ENCODE data around the gene NOMO2. TPM values are rescaled to one million over a fixed set of nuclear protein-coding genes. Genes with fewer than 3 reads are reported as not detected.
"Not testable (repeated sequence)": the region's sequence is repeated elsewhere in the genome, so short reads cannot be mapped to it uniquely, and the experiment has no call there.

NOMO2 gene
- total and polyA plus RNA-seq, 10 of the 15 experiments (the other 5 are each of a cell fraction or from before 2014, with no cell fraction given) = 30.2 to 110 (median 73.2) TPM

DNA sequence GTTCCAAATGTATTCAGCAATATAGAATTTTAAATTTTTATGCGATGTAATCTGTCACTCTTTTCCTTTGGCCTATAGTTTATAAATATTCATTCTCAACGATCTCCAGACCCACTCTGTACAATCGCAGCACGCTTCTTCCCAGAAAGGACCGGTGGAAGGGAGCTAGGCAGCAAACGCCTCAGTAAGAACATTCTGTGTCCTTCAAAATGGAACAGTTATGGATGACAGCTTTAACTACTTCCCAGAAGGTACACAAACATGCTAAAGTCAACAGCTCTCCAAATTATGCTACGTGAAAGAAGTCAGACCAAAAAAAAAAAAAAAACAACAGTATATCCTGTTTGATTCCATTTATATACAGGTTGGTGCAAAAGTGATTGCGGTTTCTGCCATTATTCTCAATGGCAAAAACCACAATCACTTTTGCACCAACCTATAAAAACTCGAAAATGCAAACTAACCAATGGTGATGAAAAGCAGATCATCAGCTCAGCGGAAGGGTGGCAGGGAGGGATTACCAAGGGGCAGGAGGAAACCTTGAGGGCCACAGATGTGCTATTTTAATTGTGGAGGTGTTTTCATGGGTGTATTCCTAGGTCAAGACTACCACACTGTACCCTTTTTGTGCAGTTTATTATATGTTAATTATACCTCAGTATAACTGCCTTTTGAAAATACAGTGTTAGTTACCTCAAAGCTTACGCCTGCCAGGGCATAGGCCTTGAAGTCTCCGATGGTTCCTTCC, 43.2 kb downstream of the NOMO2 start:
- in situ Hi-C loops (cut with MboI); RAD21 ChIA-PET (ENCODE audit: unreplicated experiment); H3K36me3 ChIP-seq (ENCODE audit: control insufficient read depth in 2 of 2, insufficient read depth in 2 of 2, low read length in 1 of 2); H3K9ac ChIP-seq (ENCODE audit: control insufficient read depth, insufficient read depth, low read length); intact Hi-C loops (cut with micrococcal nuclease; ENCODE audit: unreplicated experiment); H3K79me2 ChIP-seq (ENCODE audit: control insufficient read depth, insufficient read depth, low read length); POLR2A ChIA-PET; FAIRE-seq; H4K20me1 ChIP-seq (ENCODE audit: control insufficient read depth, insufficient read depth); ATAC-seq; H3K4me2 ChIP-seq (ENCODE audit: control insufficient read depth, insufficient read depth); H3K4me1 ChIP-seq (ENCODE audit: control insufficient read depth, insufficient read depth, low read length); H2AFZ ChIP-seq (ENCODE audit: control insufficient read depth, low read depth, low read length); H3K4me3 ChIP-seq; H3K27me3 ChIP-seq (replicated peaks in 1 of 2; ENCODE audit: control insufficient read depth in 2 of 2, insufficient read depth in 2 of 2, low read length in 1 of 2); H3K27ac ChIP-seq (ENCODE audit: control insufficient read depth, insufficient read depth); H3K9me3 ChIP-seq (replicated peaks; ENCODE audit: control insufficient read depth, insufficient read depth, low read length); SMC1A ChIA-PET (ENCODE audit: uncharacterized antibody, unreplicated experiment); BruUV-seq (replicated peaks); CTCF ChIA-PET; DNase-seq (ENCODE audit: low read depth, low spot score): not testable (repeated sequence)
- WGBS (ENCODE audit: insufficient coverage, insufficient replicate concordance, low lambda C conversion rate, missing lambda C conversion rate) = no CpG with 5 or more reads among the region's 12 CpGs

GRCh38 chr16:18498430-18498829, 63.5 kb downstream of the NOMO2 start:
- ATAC-seq = peak; percentile 64
- H2AFZ ChIP-seq (ENCODE audit: control insufficient read depth, low read depth, low read length) = not testable (repeated sequence)

GRCh38 chr16:18497032-18497431, 64.9 kb downstream of the NOMO2 start:
- intact Hi-C loops (cut with micrococcal nuclease; ENCODE audit: unreplicated experiment); POLR2A ChIA-PET; CTCF ChIA-PET; H3K4me3 ChIP-seq; SMC1A ChIA-PET (ENCODE audit: uncharacterized antibody, unreplicated experiment); H3K9ac ChIP-seq (ENCODE audit: control insufficient read depth, insufficient read depth, low read length); in situ Hi-C loops (cut with MboI); DNase-seq (ENCODE audit: low read depth, low spot score); RAD21 ChIA-PET (ENCODE audit: unreplicated experiment); H4K20me1 ChIP-seq (ENCODE audit: control insufficient read depth, insufficient read depth); ATAC-seq; H2AFZ ChIP-seq (ENCODE audit: control insufficient read depth, low read depth, low read length); H3K27me3 ChIP-seq (replicated peaks in 1 of 2; ENCODE audit: control insufficient read depth in 2 of 2, insufficient read depth in 2 of 2, low read length in 1 of 2); H3K79me2 ChIP-seq (ENCODE audit: control insufficient read depth, insufficient read depth, low read length); H3K4me2 ChIP-seq (ENCODE audit: control insufficient read depth, insufficient read depth); H3K9me3 ChIP-seq (replicated peaks; ENCODE audit: control insufficient read depth, insufficient read depth, low read length); FAIRE-seq; BruUV-seq (replicated peaks); H3K4me1 ChIP-seq (ENCODE audit: control insufficient read depth, insufficient read depth, low read length); H3K36me3 ChIP-seq (ENCODE audit: control insufficient read depth in 2 of 2, insufficient read depth in 2 of 2, low read length in 1 of 2); H3K27ac ChIP-seq (ENCODE audit: control insufficient read depth, insufficient read depth): not testable (repeated sequence)
- WGBS (ENCODE audit: insufficient coverage, insufficient replicate concordance, low lambda C conversion rate, missing lambda C conversion rate) = no CpG with 5 or more reads among the region's 5 CpGs

More at GRCh38 chr16:18498430-18498829, 63.5 kb downstream of the NOMO2 start:
- RAD21 ChIA-PET (ENCODE audit: unreplicated experiment); H3K4me3 ChIP-seq; FAIRE-seq; H3K79me2 ChIP-seq (ENCODE audit: control insufficient read depth, insufficient read depth, low read length); DNase-seq (ENCODE audit: low read depth, low spot score); H4K20me1 ChIP-seq (ENCODE audit: control insufficient read depth, insufficient read depth); POLR2A ChIA-PET; SMC1A ChIA-PET (ENCODE audit: uncharacterized antibody, unreplicated experiment); H3K4me1 ChIP-seq (ENCODE audit: control insufficient read depth, insufficient read depth, low read length); CTCF ChIA-PET; H3K36me3 ChIP-seq (ENCODE audit: control insufficient read depth in 2 of 2, insufficient read depth in 2 of 2, low read length in 1 of 2); H3K9me3 ChIP-seq (replicated peaks; ENCODE audit: control insufficient read depth, insufficient read depth, low read length); H3K27me3 ChIP-seq (replicated peaks in 1 of 2; ENCODE audit: control insufficient read depth in 2 of 2, insufficient read depth in 2 of 2, low read length in 1 of 2); H3K9ac ChIP-seq (ENCODE audit: control insufficient read depth, insufficient read depth, low read length); in situ Hi-C loops (cut with MboI); H3K4me2 ChIP-seq (ENCODE audit: control insufficient read depth, insufficient read depth); intact Hi-C loops (cut with micrococcal nuclease; ENCODE audit: unreplicated experiment); BruUV-seq (replicated peaks); H3K27ac ChIP-seq (ENCODE audit: control insufficient read depth, insufficient read depth): not testable (repeated sequence)
- no CpG with 5 or more reads among the region's 7 CpGs for WGBS (ENCODE audit: insufficient coverage, insufficient replicate concordance, low lambda C conversion rate, missing lambda C conversion rate)

DNA sequence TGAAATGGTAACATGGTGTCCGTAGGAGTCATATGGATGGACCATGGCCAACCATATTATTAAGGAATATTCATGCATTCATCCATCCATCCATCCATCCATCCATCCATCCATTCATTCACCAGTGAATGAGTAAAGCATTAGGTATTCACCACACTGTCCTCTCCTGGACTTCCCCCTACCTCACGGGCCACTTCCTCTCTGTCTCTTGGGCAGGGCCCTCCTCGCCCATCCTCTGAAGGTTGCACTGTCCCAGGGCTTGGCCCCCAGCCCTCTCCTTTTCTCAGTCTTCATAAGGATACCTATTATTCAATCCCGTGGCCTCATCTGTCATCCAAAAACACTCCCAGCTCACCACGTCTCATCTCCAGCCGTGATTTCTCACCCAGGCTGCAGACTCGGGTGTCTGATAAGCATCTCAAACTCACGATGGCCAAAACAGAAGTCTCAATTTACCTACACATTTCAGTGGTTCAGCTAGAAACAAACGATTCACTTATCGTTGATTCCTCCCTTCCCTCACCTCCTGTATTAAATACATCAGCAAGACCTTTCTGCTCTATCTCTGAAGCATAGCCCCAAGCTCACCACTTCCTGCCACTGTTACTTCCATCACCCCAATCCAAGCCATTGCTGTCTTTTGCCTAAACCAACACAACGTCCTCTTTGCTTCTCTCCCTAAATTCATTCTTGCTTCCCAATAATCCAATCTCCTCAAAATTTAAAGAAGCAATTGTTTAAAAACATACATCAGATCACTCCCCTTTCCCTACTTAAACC, 69.6 kb downstream of the NOMO2 start:
- no CpG with 5 or more reads among the region's 11 CpGs for WGBS (ENCODE audit: insufficient coverage, insufficient replicate concordance, low lambda C conversion rate, missing lambda C conversion rate)
- BruUV-seq (replicated peaks); H2AFZ ChIP-seq (ENCODE audit: control insufficient read depth, low read depth, low read length); H3K9me3 ChIP-seq (replicated peaks; ENCODE audit: control insufficient read depth, insufficient read depth, low read length); H3K36me3 ChIP-seq (ENCODE audit: control insufficient read depth in 2 of 2, insufficient read depth in 2 of 2, low read length in 1 of 2); SMC1A ChIA-PET (ENCODE audit: uncharacterized antibody, unreplicated experiment); DNase-seq (ENCODE audit: low read depth, low spot score); H3K27ac ChIP-seq (ENCODE audit: control insufficient read depth, insufficient read depth); H3K79me2 ChIP-seq (ENCODE audit: control insufficient read depth, insufficient read depth, low read length); H3K27me3 ChIP-seq (replicated peaks in 1 of 2; ENCODE audit: control insufficient read depth in 2 of 2, insufficient read depth in 2 of 2, low read length in 1 of 2); H3K4me2 ChIP-seq (ENCODE audit: control insufficient read depth, insufficient read depth); POLR2A ChIA-PET; H4K20me1 ChIP-seq (ENCODE audit: control insufficient read depth, insufficient read depth); FAIRE-seq; H3K9ac ChIP-seq (ENCODE audit: control insufficient read depth, insufficient read depth, low read length); RAD21 ChIA-PET (ENCODE audit: unreplicated experiment); CTCF ChIA-PET; intact Hi-C loops (cut with micrococcal nuclease; ENCODE audit: unreplicated experiment); H3K4me1 ChIP-seq (ENCODE audit: control insufficient read depth, insufficient read depth, low read length); H3K4me3 ChIP-seq; in situ Hi-C loops (cut with MboI): not testable (repeated sequence)
- peak; percentile 53 for ATAC-seq

Data from GM12878 (cell line).